ENCODE measurements around the gene SPTBN1.

Gene SPTBN1

DNA sequence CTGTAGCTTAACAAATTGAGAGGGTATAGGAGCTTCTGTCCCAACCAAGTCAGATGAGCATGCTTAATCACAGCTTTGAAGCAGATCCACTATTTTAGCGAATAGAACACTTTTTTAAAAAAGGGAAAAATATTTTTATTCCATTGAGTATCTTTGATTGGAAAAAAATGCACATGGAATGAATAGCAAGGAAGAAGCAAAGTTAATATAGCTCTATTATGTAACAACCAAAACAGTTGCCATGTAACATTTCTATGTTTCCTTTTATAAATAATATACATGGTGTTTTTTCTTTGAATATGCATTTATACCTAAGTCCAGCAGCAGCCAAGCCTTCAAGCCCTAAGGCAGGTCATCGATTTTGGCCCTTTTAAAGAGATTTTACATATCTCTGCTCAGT, 21.4 kb upstream of the SPTBN1 start:
- DNase-seq (ENCODE audit: low read depth) = no peak

DNA sequence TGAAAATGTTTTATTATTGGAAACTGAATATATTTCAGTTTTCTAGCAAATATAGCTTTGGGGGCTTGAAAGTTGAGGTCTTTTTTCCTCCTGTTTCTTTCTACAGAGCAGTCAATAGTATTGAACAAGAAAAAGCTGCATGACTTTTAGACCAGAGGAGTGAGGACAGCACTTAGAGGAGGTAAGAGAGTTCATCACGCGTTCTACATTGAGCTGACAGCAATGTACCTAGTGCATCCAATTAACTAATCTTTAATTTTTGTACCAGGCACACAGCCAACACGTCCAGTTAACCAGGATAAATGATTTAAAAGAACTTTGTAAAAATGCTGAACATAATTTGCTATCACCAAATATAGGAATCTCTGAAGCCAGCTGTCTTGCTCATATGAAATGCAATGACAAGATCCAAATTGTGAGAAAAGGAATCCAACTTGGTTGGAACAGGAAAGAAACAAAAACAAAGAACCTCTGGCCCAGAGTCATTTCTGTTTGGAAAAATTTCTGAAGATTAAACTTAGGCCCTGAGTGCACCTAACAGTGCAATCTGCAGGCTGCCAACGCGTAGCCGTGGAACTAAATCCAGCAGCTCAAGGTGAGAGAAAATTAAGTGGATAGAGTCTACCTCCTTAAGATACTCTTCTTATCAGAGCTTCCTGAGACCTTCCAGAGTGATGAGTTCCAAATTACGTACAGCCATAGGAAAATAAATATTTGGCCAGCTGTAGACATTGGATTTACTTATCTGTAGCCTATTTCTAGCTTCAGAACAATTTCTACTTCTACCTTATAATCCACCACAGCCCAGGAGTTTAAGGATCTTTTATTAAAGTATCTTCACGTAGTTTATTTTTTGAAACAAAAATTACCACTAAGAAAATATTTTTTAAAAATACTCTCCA, 20.6 kb upstream of the SPTBN1 start:
- DNase-seq (ENCODE audit: low read depth) = no peak

DNA sequence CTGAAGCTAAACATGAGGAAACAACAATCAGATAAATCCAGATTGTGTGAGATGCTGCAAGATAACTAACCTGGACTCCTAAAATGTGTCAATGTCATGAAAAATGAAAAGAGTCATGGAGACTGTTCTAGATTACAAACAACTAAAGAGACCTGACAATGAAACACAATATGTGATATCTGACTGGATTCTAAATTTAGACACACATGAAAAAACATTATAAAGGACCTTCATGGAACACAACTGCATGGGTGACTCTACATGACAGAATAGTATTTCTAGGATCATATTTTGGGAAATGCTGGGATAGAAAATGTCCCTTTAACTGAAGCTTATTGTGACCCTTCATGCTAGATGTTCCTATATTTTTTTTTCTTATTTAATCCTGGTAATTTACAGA, 18.5 kb upstream of the SPTBN1 start:
- DNase-seq (ENCODE audit: low read depth) = no peak

DNA sequence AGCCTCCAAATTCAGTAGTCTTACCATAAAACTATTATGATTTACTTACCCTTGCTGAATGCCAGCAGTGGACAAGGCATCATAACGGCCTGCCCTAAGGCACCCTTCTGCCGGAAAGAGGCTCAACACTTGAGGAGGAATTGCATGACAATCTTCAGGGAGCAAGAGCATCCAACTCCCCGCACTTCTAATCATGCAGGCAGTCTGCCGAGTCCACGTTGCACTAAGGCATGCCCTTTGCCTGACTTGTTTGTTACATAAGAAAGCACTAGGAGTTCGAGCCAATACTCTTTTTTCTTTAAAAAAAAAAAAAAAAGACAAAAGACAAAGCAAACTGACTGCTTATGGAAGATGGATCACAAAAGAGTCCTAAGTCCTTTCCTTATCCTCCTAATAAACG, 17.9 kb upstream of the SPTBN1 start:
- no peak for DNase-seq (ENCODE audit: low read depth)

DNA sequence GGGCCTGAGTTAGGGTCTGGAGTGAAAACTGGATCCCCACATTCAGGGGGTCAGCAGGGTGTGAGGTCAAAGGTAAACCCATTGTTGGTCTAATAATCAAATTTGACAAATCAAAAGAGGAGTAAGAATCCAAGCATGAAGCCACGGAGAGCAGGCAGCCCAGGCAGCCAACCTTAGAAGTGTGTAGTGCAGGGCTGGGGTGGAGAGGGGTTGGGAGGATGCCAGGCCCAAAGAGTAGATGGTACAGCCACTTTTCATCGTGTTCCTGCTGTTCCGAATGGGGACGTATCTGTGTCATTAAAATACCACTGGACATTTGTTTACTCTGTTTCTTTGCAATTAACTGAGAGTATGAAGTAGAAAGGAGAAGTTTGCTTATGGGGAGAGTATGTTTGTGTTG, 16.5 kb upstream of the SPTBN1 start:
- DNase-seq (ENCODE audit: low read depth) = no peak

DNA sequence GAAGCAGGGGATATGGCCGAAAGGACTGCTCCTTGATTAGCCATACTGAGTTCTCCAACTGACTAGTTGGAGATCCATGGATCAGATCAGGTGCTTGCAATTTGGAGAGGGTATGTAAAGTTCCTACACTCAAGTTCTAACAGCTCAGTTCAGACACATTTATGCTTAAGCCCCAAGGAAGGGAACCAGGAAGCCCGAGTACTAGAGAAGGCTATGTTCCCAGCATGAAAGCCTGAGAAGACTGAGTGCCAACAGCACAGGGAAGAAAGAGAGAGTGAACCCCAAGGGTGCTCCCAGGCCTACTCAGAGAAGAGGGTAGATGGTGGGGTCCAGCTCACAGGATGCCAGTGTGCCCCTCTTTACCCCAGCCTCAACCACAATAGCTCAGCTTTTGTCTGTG, 16.1 kb upstream of the SPTBN1 start:
- no peak for DNase-seq (ENCODE audit: low read depth)

DNA sequence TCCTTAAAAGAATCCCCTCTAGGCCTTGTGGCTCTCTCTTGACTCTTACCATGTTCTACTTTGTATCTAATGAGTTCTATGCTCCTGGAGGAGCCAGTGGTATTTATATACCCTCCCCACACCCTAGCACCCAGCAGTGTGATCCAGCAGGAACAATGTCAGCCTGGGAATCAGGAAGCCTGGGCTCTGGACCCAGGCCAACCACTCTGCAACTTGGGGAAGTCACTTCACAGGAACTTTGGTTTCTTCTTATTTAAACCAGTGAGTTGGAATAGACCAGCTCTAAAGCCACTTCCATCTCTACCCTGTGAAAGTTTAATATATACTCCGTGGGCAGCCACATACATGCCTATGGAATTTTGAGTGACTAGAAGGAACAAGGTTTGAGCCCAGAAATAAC, 11.6 kb upstream of the SPTBN1 start:
- DNase-seq (ENCODE audit: low read depth) = no peak

DNA sequence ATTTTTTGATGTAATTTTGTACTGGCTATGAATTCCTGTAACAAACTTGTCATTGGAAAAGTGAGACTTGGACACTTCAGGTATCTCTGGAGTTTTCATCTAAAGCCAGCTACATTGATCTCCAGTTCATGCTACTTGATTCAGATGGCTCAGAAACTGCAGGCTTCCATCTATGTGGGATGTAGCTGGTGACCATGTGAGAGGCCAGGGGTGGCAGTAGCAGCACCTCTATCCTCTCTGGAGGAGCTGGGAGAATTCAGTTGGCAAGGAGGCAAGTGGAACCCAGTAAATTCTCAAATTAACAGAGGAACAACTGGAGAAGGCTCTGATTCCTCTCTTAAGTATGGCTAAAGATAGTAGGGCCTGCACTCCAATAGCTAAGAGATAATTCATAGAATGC, 10.0 kb upstream of the SPTBN1 start:
- DNase-seq (ENCODE audit: low read depth) = no peak

DNA sequence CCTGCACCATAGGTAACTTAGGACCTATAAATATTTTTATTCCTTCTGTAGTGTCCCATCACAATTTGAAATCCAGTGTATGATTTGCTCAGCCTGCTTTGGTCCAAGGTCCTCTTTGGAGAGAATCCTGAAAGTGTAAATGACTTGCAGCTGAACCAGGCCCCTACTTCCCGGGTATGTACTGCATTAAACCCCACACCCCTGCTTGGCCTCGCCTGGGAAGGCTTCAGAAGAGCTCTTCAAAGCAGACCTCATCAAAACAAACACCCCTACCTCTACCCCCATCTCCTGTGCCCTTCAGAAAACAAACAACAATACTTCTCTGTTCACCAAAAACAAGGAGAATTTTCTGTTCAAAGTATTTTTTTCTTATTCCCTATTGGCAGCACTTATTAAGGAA, 9.5 kb upstream of the SPTBN1 start:
- no peak for DNase-seq (ENCODE audit: low read depth)

DNA sequence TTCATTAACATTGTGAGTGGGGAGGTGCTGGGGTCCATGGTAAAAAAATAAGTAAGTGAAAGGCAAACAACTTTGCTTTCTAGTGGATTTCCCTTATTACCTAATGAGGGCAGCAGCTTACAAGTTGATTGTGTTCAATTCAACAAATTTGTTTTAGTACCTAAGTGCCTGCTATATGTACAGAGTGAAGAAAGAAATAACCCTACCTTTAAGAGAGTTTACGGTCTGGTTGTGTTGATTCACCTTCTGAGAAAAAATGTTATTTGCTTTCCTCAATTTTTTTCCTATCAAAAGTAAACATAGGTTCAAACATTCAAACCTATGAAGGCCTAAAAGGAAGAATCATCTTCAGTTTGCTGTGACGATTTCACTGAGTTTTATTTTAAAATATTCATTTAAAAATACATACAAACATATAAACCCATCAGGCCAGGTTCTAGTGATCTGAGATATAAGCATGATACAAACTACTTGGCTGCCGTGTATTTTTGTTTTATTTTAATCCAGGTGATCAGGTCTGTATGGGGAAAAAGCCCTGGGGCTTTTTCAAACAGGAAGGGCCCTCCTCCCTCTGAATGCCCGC, 1.5 kb upstream of the SPTBN1 start:
- DNase-seq (ENCODE audit: low read depth) = no peak

DNA sequence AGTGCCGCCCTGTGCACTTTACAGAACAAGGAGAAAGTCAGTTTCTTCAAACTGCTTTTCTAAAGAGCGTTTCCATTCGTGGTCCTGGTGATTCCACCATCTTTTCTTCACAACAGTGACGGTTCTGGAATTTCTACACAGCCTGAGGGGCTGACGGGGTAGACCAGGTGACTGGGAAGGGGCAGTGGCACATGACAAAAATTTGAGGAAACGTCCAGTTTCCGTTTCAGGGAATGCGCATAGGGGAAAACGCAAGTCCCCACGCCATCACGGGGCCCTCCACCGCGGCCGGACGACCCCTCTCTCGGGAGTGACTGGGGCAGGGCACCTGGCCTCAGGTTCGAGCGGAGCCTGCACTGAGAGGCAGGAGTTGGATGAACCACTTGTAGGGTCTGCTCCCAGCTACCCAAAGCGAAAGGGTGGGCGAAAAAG, 980 bp upstream of the SPTBN1 start:
- no peak for DNase-seq (ENCODE audit: low read depth)

DNA sequence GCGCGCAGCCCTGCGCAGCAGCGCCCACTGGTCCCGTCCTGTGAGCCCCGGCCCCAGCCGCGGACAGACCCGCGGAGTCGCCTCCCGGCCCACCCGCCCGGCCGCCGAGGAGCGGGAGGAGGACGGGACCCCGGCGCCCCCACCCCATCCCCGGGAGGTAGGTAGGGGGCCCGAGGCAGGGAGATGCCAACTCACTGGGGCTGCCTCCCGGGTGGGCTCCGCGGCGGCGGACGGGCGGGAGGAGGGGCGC, 160 bp downstream of the SPTBN1 start:
- DNase-seq (ENCODE audit: low read depth) = no peak

DNA sequence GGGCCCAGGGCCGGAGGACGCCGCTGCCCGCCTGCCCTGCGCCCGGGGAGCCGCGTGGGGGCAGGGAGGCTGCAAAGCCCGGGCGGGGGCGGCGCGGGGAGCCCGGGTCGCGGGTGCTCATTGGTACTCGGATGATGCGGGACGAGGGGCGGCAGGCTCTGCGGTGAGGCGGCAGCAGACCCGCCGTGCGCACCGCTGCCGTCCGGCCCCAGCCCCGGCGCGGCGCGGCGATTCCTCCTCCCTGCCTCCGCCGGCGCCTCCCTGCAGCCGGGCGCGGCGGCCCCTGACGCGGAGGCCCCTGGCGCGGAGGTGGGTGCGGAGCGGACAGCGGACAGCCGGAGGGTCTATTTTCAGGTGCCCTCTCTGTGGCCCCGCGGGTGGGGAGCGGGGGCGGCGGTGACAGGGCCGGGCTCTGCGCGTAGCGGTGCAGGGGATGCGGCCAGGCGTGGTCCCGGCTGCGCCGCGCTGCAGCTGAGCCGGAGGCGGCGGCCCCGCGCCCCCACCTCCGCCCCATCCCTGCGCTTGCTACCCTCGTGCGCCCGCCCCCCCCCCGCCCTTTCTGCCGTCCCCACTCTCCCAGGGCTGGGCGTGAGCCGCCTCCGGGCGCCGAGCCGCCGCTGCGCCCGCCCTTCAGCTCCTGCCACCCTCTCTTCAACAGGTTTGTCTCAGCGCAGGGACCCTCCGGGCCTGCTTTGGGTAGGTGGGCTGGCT, 640 bp downstream of the SPTBN1 start:
- DNase-seq (ENCODE audit: low read depth) = no peak

DNA sequence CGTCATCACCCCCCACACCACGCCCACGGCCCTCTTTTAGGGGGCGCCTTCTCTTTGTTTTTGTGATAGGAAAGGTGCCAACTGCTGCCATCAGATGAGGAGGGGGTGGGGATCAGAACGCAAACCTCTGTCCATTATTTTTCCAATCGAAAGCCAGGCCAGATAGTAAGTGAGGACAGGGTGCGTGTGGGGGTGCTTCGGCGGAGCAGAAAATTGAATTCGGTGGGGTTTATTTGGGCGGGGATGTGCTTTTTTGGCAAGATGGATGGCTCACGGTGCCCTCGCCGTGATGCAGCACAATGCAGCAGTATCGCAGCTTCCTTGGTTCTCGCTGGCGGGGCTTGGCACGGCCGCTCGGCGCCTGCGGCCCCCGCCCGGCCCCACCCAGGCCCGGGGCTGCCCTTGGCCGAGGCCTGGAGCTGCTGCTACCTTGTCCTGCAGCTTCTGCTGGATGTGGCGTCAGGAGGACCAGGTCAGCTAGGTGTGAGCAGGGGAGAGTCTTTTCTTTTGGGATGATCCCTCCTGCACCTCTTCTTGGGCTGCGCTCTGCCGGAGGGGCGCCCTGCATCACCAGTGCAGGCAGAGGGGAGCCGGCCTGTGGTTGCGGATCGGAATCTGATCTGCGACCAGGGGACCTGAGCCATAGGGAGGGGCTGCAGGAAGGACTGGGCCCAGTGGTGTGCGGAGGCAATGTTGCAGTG, 1.3 kb downstream of the SPTBN1 start:
- no peak for DNase-seq (ENCODE audit: low read depth)

DNA sequence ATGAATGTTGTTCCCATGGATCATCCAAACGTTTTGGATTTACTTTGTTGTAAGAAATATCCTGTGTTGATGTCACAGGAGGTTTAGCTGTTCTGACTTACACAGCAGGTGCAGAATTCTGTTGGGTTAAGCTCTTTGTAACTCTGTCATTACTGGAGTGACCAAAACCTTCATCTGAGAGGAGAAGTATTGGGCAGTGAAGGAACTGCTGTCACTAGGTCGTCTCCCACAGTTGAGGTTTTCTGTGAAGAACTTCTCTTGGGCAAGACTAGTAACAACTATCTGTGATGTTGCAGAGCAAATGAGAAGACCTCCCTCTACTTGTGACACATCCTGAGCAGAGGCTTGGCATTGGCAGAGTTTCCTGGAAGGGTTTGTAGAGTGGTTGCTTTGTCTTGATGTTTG, 2.9 kb downstream of the SPTBN1 start:
- DNase-seq (ENCODE audit: low read depth) = no peak

DNA sequence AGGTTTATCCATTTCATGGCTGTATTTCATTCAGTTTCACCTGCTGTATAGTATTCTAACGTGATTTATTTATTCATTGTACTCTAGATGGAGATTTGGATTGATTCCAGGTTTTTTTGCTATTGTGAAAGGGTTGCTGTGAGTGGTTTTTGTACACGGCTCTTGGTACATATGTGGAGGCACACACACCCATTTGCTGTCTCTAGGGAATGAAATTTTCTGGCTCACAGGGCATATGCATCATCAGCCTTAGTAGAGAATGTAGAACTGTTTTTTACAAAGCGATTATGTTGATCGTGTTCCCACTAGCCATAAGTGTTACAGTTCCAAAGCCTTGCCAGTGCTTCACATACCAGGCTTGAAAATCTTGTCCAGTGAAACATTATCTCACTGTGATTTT, 5.1 kb downstream of the SPTBN1 start:
- peak; percentile 89 for DNase-seq (ENCODE audit: low read depth)

DNA sequence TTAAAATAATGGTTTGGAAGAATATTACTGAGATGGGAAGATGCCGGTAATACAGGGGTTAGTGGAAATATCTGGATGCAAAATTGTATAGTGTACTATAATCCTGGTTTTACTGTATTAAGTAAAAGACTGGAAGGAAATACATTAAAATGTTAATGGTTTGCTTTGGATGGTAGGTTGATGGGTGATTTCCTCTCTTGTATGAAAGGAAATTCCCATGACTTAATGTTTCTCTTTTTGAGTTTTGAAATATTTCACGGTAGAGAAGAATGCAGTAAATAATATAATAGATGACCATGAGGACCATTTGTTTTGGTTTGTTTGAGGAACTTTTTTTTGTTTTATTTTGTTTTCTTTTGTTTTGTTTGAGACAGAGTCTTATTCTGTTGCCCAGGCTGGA, 8.2 kb downstream of the SPTBN1 start:
- no peak for DNase-seq (ENCODE audit: low read depth)

DNA sequence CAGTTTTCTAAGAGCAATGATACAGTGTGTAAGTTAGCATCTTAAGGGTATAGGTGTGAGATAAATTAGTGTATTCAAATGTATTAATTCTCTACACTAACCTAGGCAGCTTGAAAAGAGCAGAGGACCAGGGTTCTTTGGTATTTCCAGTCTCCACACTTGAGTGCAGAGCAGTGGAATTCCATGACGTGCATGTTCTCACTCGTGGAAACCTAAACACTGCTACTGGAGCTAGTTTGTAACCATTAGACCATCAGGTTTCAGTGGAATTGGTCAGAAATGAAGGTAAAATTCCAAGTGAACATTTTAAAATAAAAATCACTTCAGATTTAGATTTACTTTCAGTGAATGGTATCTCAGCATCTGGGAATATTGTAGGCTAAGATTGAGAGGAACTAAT, 9.0 kb downstream of the SPTBN1 start:
- no peak for DNase-seq (ENCODE audit: low read depth)

DNA sequence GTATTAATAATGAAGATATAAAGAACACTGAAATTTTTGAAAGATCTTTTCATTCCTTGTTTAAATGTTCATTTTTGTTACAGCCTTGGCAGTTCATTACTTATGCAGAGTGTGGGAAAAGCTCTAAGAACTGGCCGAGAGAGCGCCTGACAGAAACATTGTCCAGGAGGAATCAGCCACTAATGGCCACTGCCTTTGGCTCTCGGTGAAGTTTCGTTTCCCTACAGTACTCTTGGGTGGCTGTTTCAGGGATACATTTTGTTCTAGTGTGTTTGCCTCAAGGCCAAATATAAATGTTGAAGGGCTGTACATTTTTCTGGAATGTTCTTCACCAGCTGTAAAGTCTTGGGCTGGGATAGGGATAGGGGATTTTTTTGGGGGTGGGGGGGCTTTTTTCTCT, 10.7 kb downstream of the SPTBN1 start:
- DNase-seq (ENCODE audit: low read depth) = no peak

DNA sequence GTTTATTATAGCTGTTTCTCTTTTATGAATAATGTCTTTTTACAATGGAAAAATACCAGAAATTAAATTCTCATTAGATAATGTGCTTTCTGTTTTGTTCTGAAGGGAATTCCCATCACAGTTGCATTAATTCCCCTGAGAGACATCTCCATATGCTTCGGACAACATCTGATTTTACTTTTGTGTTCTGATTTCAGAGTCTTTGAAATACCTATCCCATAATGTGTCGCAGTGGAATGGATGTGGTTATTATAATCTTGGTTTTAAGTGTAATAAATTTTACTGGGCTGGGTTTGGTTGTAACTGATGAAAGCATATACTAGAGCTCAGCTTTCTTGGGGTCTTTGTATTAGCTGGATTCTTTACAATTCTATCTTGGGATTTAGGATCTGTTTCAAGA, 12.5 kb downstream of the SPTBN1 start:
- peak; percentile 83 for DNase-seq (ENCODE audit: low read depth)

DNA sequence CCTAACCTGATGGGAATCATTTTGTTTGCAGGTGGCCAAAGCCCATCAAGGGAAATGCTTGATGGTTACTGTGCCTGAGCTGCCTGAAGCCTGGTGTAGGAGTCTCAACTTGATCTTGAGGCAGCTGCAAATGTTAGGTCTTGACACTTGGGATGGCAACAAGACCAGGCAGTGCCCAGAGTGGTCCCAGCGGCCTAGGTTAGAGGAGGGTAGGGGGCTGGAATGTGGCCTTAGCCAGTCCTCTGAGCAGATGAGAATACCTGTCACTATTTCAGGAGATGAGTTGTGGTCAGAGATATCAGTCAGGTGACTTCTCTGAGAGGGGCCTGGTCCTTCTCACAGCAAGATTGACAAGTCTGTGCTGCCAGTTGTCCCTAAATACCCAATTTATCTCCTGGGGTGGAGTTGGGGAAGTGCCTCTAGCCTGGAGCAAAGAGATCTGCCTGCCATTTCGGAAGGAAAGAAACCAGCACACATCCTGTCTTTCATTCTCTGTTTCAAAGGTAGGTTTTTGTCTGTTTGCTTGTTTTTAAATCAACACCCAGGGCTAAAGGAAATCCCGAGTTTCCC, 13.4 kb downstream of the SPTBN1 start:
- DNase-seq (ENCODE audit: low read depth) = no peak

DNA sequence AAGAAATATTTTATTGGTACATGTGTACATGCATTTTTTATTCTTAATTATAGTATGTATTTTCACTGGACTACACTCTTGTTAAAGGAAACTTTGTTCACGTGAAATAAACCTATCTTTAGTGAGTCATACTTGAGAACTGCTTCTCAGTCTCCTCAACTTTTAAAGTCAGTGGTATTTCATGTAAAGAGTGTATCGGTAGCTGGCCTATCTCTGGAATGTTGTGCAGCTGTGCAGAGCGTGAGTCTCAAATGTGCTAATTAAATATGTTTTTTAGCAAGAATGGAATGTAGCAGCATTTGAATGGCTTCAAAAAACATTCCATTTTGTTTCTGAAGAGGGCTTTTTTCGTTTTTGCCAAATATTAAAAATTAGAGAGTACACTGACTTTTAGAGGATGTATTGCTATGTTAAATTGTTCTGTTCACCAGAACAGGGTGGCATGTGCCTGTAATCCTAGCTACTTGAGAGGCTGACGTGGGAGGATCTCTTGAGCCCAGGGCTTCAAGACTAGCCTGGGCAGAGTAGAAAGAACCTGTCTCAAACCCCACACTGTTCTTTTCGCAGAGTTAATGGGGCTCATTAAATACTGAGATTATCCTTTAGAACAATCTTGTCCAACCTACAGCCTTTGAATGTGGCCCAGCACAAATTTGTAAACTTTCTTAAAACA, 14.3 kb downstream of the SPTBN1 start:
- no peak for DNase-seq (ENCODE audit: low read depth)
